ENCODE measurements around the gene DPH6.

DNA sequence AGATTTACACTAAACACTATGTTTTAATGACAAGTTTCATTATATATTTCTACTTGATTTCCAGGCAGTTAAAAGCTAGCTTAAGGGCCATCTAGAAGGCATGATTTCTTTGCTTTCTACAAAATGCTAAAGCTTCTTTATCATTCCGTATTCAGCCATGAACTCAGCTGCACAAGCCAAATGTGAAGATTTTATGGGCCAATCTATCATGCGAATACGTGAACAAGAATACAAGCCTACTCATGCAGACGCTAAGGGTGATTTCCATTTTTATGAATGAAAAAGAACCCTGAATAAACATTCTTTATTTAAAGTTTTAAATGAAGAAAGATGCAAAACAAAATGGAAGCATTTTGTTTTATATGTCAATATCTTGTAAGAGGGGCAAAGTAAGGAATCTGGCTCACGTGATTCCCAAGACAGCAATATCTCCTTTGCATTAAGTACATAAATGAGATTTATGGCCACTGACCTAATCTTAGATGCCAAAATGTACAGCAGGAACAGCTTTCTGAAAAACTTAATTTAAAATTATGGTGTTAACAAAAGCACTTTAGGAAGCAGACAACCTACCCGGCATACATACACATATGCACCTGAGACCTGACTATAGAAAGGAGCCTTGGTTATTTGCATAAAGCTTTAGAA is 215.8 kb downstream of the DPH6 start:
- TF ChIP-seq, protein P1, sequence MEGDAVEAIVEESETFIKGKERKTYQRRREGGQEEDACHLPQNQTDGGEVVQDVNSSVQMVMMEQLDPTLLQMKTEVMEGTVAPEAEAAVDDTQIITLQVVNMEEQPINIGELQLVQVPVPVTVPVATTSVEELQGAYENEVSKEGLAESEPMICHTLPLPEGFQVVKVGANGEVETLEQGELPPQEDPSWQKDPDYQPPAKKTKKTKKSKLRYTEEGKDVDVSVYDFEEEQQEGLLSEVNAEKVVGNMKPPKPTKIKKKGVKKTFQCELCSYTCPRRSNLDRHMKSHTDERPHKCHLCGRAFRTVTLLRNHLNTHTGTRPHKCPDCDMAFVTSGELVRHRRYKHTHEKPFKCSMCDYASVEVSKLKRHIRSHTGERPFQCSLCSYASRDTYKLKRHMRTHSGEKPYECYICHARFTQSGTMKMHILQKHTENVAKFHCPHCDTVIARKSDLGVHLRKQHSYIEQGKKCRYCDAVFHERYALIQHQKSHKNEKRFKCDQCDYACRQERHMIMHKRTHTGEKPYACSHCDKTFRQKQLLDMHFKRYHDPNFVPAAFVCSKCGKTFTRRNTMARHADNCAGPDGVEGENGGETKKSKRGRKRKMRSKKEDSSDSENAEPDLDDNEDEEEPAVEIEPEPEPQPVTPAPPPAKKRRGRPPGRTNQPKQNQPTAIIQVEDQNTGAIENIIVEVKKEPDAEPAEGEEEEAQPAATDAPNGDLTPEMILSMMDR (IDR thresholded peaks at IDR 0.05 in 4 of 5, conservative IDR thresholded peaks at IDR 0.05 in 1 of 5): no peak
- no peak for TF ChIP-seq POLR2A (IDR thresholded peaks at IDR 0.05)
